Left hindlimb (tissue), 1 donor: ENCODE results near the gene NPM1.
A peak's percentile ranks its signal among the peaks of the same experiment; 100 is the strongest.
"Not testable (repeated sequence)": the region's sequence is repeated elsewhere in the genome, so short reads cannot be mapped to it uniquely, and the experiment has no call there.

ENCODE experiments used
- DNase-seq: peaks from one replicate; pipeline ENCODE4 v3.0.0-alpha.2; 2018

NPM1 gene, protein sequence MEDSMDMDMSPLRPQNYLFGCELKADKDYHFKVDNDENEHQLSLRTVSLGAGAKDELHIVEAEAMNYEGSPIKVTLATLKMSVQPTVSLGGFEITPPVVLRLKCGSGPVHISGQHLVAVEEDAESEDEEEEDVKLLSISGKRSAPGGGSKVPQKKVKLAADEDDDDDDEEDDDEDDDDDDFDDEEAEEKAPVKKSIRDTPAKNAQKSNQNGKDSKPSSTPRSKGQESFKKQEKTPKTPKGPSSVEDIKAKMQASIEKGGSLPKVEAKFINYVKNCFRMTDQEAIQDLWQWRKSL

DNA sequence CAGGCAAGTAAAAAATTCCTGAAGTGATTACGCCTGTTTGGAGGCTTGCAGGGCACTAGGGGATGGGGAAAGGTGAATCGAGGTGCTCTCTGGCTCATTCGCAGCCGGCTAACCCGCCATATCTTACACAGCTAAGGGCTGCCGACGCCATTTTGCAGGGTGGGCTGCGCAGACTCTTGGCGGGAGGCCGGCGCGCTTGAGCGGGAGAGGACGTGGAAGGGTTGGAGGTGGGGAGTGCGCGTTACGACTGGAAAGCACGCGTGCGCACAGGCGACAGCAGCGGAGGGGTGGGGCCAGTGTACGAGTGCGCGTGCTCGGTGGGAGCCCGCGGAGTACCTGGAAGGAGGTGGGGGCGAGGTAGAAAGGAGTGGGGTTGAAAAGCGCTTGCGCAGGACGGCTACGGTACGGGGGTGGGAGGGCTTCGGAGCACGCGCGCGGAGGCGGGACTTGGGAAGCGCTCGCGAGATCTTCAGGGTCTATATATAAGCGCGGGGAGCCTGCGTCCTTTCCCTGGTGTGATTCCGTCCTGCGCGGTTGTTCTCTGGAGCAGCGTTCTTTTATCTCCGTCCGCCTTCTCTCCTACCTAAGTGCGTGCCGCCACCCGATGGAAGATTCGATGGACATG, at the start of gene NPM1:
Gene NPM1, plus strand, starts transcription at position 505 of the 625 bp plus-strand sequence. Its CDS starts 100 bp downstream, at position 605.
- DNase-seq = peak; percentile 100

DNA sequence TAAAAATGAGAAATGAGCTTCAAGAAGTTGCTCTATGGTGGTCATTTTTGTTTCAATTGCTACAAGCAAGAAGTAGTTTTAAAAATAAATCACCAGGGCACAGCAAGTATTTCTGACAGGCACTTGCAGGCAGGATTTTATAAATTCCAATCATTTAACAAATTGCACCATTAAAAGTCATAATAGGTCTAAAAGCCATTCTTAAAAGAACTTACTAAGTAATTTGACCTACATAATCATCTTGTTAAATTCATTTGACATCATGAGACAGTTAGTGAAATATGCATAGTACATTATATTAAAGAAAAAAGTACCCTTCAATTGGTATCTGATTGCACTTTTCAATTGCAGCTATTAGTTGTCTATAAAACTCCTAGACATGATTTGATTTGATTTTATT, 47.6 kb upstream of the NPM1 start:
- no peak for DNase-seq

DNA sequence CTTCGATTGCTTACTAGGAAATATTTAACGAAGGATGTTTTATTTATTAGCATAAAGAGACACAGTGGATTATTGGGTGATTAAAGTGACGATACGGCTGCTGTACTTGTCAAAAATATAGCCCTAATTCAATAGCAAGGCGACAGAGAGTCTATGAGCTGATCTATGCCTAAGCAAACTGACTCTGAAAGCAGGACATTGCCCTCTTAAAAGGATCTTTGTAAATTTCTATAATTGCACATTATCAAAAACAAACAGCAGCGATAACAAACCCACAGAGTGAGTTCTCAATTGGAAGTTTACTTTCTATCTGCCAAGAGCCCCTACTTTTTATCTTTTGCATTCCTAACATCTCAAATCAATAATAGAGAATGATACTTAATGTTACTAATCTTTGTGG, 47.2 kb upstream of the NPM1 start:
- DNase-seq = no peak

DNA sequence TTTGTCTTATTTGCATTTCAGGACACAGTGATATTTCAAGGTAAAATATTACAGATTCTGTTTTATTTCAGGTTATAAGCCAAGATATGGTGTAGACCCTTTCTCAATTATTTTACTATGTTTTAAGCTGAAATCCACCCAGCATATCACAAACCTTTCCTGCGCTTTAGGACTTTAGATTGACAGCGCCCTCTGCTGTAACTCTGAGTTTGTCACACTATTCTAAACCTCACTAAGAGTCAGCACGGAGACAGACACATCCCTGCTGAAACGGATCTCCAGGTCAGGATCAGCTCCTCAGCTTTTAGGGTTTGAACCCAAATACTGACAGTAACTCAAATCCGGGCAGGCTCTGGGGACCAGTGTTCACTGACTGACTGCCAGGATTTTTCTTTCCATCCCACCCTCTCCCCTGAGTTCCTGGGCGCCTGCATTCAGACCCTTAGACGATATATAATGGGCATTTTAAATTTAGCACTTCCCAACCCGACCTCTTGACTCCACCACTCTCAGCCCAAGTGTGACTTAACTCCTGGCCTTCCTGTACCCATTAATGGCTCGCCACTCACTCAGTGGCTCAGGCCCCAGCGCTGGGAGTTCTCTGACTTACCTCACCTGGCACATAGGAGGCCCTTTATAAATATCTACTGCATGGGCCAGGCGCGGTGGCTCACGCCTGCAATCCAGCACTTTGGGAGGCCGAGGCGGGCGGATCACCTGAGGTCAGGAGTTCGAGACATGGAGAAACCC, 45.1 kb upstream of the NPM1 start:
- no peak for DNase-seq

DNA sequence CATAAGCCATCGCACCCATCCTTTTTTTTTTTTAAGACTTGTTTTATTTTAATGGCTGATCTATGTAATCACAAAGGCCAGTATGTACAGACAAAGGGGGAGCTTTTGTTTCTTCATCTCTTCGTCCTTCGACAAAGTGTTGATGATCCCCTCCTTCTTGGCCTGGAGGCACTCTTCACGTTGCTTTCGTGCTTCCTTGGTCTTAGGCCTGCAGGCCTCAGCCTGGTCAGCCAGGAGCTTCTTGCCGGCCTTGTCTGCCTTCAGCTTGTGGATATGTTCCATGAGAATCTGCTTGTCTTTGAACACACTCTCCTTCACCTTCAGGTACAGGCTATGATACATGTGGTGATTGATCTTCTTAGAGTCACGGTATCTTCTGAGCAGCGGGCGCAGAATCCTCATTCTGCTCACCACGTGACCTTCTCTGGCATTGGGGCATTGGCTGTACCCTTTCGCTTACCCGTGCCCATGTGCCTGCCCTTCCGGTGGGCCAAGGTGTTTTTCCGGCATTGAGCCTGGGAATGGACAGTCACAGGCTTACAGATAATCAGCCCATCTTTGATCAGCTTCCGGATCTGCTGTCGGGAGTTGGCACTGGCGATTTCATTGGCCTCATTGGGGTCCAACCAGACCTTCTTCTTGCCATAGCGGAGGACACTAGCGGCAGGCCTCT, 42.6 kb upstream of the NPM1 start:
- DNase-seq = no peak

DNA sequence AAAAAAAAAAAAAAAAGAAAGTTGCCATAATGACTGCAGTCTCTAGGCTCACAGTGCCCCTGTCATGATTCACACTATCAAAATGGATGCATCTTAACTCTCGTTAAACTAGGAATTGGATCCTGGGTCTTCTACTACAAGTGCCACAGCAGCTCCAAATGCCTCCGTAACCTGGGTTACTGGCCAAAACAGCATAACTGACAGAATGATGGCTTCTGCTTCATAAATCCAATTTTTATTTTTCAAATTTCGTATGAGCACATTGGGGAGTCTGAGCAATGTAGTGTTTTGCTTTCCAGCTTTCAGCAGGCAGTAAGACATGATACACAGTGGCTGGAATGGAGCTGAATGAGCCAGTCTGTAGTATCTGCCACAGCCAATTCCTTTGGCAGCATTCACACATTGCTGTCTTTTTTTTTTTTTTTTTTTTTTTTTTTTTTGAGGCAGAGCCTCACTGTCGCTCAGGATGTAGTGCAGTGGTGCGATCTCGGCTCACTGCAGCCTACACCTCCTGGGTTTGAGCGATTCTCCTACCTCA, 36.0 kb upstream of the NPM1 start:
- no peak for DNase-seq

DNA sequence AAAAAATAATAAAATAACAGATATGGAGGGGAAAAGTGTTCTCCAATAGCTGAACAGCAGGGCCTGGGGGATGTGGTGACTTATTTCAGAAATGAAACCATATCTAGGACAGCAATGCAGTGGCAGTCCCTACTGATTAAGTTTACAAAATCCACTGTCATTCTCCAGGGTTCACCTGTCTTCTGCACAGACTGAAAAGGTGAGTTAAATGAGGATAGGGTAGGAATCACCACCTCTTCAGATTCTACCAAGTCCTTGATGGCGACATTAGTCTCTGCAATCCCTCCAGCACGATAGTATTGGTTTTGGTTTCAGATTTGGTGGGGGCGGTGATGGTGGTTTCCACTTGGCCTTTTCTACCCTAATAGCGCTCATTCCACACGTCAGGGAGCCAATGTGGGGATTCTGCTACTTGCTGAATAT, 32.3 kb upstream of the NPM1 start:
- no peak for DNase-seq

DNA sequence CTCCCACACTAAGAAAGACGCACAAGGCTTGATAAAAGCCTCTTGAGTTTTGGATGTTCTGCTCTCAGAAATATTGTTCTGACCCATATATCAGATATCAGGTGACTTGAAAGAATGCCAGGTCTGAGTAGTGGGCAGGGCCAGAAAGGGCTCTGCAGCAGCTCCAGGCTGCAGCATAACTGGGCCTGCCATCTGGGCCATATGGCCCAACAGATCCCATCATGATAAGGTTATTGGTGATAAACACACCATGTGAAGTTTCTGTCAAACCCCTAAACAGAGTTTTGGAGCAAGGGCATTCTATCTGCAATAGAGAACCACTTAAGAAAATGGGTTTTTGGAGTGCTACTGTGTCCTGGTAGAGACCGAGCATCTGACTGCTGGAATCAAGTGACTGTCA, 29.8 kb upstream of the NPM1 start:
- DNase-seq = no peak

DNA sequence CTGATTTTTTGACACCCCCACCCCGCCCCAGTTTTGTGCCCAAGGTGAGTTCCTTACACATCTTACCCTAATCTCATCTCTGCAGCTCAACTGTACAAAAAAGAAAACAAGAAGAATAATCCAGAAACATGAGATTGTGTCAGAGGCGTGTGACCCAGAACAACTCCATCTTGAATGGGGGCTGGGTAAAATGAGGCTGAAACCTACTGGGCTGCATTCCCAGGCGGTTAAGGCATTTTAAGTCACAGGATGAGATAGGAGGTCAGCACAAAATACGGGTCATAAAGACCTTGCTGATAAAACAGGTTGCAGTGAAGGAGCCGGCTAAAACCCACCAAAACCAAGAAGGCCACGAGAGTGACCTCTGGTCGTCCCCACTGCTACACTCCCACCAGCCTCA, 26.5 kb upstream of the NPM1 start:
- DNase-seq = not testable (repeated sequence)

DNA sequence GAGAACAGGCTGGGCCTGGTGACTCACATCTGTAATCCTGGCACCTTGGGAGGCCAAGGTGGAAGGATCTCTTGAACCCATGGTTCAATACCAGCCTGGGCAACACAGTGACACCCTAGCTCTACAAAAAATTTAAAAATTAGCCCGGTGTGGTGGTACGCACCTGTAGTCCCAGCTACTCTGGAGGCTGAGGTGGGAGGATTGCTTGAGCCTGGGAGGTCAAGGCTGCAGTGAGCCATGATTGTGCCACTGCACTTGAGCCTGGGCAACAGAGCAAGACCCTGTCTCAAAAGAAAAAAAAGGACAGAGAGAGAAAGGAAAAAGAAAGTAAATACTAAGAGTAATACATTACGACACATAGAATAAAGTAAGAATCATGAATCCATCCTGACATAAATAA, 24.4 kb upstream of the NPM1 start:
- not testable (repeated sequence) for DNase-seq

DNA sequence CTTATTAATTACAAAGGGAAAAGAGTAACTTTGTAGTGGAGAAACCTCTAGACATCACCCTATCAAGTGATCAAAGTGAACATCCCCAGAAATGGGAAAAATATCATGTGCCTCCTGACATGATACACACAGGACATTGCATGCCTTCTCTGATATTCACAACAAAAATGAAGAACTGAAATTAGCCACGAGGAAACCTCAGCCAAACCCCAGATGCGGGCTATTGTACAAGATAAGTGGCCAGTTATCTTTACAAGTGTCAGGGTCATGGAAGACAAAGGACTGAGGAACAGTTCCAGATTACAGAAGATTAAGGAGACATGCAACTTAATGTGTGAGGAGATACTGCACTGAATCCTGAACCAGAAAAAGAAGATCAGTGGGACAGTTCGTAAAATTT, 23.8 kb upstream of the NPM1 start:
- no peak for DNase-seq

DNA sequence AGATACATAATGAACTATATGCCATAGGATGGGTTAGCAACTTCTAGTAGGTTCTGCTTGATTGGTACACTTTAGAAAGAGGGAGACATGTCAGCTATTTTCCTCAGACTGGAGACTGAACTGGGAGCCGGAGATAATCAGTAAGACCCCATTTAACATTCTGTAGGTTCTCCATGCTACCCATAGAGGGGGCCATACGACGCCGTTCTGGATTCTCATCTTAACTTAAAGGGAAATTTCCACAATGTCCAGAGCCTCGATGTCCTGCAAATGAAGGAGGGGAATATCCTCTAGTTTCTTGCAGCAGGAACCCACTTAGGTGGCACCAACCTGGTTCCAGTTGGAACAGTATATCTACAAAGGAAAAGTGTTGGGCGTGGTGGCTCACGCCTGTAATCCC, 22.3 kb upstream of the NPM1 start:
- DNase-seq = no peak

DNA sequence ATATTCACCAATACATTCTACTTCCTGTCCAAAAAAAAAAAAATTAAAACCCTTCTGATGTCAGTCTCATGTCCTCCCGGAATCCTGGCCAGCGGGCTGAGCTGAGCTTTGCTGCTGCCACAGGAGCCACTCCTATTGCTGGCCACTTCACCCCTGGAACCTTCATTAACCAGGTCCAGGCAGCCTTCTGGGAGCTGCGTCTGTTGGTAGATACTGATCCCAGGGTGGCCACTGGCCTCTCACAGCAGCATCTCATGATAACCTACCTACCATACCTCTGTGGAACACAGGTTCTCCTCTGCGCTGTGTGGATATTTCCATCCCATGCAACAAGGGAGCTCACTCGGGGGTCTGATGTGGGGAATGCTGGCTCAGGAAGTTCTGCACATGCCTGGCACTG, 21.0 kb upstream of the NPM1 start:
- no peak for DNase-seq

DNA sequence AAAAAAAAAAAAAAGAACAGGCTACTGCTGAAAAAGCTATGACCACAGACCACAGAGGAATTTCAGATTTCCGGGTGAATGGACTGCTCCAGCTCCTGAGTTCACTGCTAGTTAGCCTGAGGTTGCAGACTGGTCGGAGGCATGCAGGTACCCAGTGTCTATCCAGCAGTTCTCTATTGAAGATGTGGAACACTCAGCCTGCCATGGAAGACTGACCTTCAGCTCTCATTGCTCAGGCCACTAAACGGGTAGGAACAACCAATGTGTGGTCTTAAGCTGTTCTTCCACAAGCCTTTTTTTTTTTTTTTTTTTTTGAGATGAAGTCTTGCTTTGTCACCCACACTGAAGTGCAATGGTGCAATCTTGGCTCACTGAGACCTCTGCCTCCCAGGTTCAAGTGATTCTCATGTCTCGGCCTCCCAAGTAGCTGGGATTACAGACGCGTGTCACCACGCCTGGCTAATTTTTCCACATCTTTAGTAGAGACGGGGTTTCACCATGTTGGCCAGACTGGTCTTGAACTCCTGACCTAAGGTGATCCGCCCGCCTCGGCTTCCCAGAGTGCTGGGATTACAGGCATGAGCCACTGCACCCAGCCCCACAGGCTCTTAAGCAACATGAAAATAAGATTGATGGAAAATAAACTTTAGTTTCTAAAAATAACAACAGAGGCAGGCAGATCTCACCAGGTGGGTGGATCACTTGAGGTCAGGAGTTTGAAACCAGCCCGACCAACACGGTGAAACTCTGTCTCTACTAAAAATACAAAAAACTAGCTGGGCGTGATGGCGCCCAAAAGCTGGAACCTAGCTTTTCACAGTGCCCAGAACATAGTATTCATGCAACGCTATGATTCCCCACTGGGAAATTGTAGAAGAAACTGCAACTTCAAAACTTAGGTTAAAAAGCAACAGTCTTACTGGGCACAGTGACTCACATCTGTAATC, 20.0 kb upstream of the NPM1 start:
- no peak for DNase-seq

DNA sequence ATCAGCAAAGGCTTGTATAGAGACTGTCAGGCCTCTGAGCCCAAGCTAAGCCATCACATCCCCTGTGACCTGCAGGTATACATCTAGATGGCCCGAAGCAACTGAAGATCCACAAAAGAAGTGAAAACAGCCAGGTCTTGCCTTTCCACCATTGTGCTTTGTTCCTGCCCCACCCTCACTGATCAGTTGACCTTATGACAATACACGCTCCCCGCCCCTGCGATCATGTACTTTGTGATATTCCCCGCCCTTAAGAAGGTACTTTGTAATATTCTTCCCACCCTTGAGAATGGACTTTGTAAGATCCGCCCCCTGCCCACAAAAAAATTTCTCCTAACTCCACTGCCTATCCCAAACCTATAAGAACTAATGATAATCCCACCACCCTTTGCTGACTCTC, 18.6 kb upstream of the NPM1 start:
- DNase-seq = no peak

DNA sequence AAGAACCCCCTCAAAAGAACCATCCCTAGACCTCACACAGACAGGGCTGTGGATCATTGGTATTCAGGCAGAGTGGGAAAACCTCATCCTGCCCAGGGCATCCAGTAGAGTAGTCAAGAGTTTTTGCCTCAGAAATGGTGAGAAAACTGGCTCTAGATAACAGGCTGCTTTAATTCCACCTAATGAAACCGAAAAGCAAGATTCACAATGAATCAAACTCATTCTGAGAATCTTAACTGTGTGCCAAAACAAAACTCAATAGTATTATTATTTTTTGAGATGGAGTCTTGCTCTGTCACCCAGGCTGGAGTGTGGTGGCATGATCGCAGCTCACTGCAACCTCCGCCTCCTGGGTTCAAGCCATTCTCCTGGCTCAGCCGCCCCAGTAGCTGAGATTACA, 17.8 kb upstream of the NPM1 start:
- DNase-seq = no peak

DNA sequence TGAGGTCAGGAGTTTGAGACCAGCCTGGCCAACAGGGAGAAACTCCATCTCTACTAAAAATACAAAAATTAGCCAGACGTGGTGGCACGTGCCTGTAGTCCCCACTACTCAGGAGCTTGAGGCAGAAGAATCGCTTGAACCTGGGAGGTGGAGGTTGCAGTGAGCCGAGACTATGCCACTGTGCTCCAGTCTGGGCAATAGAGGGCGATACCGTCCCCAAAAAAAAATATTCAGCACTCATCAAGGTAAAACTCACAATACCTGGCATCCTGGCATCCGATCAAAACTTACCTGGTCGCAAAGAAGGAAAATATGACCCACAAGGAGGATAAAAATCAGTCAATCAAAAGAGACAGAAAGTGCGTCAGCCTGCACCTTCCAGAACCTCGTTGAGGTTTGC, 16.8 kb upstream of the NPM1 start:
- not testable (repeated sequence) for DNase-seq

DNA sequence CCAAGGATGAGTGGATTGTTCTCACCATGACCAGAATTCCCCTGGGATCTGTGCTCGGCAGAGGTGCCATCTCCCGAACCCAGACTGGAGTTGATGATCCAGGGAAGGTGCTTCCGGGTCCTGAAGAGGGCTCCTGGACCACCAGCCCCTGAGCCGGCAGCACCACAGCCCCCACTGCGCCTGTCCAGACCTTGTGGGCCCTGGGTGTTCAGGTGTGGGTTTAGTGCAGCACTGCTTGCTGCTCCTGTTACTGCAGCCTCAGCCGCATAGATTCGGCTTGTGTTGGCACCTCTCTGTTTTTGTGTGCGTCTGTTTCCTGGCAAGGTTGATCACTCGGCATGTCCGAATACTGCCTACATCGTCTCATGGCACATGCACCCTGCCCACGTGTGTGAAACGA, 16.3 kb upstream of the NPM1 start:
- no peak for DNase-seq

DNA sequence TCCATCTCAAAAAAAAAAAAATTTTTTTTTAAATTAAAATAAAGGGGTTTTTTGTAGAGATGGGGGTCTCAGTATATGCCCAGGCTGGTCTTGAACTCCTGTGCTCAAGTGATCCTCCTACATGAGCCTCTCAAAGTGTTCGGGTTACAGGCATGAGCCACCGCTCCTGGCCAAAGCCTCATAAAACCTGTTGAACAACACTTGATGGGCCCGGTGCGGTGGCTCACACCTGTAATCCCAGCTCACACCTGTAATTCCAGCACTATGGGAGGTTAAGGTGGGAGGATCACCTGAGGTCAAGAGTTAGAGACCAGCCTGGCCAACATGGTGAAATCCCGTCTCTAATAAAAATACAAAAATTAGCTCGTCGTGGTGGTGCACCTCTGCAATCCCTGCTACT, 7.7 kb upstream of the NPM1 start:
- no peak for DNase-seq

DNA sequence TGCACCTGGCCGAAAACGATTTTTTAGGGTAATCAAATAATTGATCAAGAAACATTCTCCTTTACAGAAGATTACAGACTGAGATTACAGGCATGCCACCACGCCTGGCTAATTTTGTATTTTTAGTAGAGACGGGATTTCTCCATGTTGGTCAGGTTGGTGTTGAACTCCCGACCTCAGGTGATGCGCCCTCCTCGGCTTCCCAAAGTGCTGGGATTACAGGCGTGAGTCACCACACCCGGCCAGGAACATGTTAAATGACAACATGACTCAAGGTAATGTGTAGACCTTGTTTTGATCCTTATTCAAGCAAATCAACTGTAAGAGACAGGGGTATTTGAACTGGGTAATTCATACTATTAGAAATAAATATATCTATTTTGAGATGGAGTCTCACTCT, 3.2 kb upstream of the NPM1 start:
- not testable (repeated sequence) for DNase-seq

DNA sequence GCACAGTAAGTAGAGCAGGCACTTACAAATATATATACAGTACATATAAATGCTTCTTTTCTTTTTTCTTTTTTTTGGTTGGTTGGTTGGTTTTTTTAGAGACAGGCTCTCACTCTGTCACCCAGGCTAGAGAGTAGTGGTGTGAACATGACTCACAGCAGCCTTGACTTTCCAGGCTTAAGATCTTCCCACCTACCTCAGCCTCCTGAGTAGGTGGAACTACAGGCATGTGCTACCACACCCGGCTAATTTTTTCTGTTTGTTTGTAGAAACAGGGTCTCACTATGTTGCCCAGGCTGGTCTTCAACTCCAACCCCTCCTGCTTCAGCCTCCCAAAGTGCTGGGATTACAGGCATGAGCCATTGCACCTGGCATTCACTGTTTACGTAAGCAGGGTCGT, 2.6 kb upstream of the NPM1 start:
- not testable (repeated sequence) for DNase-seq
